K562 (cell line): ENCODE measurements around the gene ZNF410. TPM values are rescaled to one million over a fixed set of nuclear protein-coding genes. Genes with fewer than 3 reads are reported as not detected.
A peak's percentile ranks its signal among the peaks of the same experiment; 100 is the strongest.

ENCODE experiments used
- ATF4 ChIP-seq: fragments of 450-650 bp; formaldehyde crosslinking; IDR thresholded peaks from 2 replicates; pipeline ENCODE4 v1.4.0; 2022; ENCODE audit warnings: mild to moderate bottlenecking, moderate library complexity
- DMBX1 ChIP-seq: fragments of 250-450 bp; sonication (Bioruptor Pico); IDR thresholded peaks from 2 replicates; pipeline ENCODE4 v1.8.0; 2022; ENCODE audit warnings: inconsistent platforms, mild to moderate bottlenecking, moderate library complexity, borderline replicate concordance
- E2F6 ChIP-seq, 2 experiments: IDR thresholded peaks; 2 replicates each; pipeline ENCODE4 v1.6.1; 2011; ENCODE audit warnings: borderline replicate concordance in 1 of 2, control low read depth in 1 of 2, low read depth in 1 of 2, low read length in 1 of 2, mild to moderate bottlenecking in 1 of 2, mixed read lengths in 1 of 2, moderate library complexity in 1 of 2; ENCODE audit not compliant: insufficient read depth in 1 of 2, insufficient read length in 1 of 2, poor library complexity in 1 of 2, severe bottlenecking in 1 of 2; ENCODE audit errors: extremely low read depth in 1 of 2
- FIP1L1 ChIP-seq: fragments of 200-400 bp; formaldehyde crosslinking; IDR thresholded peaks from 2 replicates; pipeline ENCODE4 v1.6.1; 2018; ENCODE audit warnings: mild to moderate bottlenecking, low read depth, low read length; ENCODE audit not compliant: poor library complexity, severe bottlenecking
- FOSL1 ChIP-seq: fragments of 200-800 bp; sonication (Bioruptor generic); conservative IDR thresholded peaks from 2 replicates; pipeline ENCODE4 v1.6.1; 2016; ENCODE audit warnings: missing genetic modification characterization, missing compliant biosample characterization
- NCOA6 ChIP-seq: fragments of 450-650 bp; IDR thresholded peaks from 2 replicates; pipeline ENCODE4 v1.6.1; 2017; ENCODE audit warnings: mild to moderate bottlenecking
- PTTG1 ChIP-seq: fragments of 450-650 bp; IDR thresholded peaks from 2 replicates; pipeline ENCODE4 v1.6.1; 2016; ENCODE audit warnings: low read depth, mild to moderate bottlenecking, missing genetic modification characterization, missing compliant biosample characterization
- RBFOX2 ChIP-seq: fragments of 200-400 bp; formaldehyde crosslinking; IDR thresholded peaks from 2 replicates; pipeline ENCODE4 v1.6.1; 2017; ENCODE audit warnings: low read depth, mild to moderate bottlenecking, low read length, moderate library complexity
- SETDB1 ChIP-seq: IDR thresholded peaks from one replicate; pipeline ENCODE4 v1.6.1; 2012; ENCODE audit warnings: low read length, control low read depth, inconsistent platforms
- TBL1XR1 ChIP-seq, 2 experiments: IDR thresholded peaks; 2 replicates each; pipeline ENCODE4 v1.6.1; 2012; ENCODE audit warnings: improper control_type of control experiment in 2 of 2, low read length in 2 of 2, mild to moderate bottlenecking in 1 of 2
- XRCC3 ChIP-seq: fragments of 450-650 bp; IDR thresholded peaks from 2 replicates; pipeline ENCODE4 v1.6.1; 2017; ENCODE audit warnings: mild to moderate bottlenecking, moderate library complexity
- ZBTB1 ChIP-seq: sonication (generic); formaldehyde crosslinking; IDR thresholded peaks from 2 replicates; pipeline ENCODE4 v1.8.1; 2023; ENCODE audit warnings: missing genetic modification reagents, low read depth, mild to moderate bottlenecking, borderline replicate concordance
- ZBTB2 ChIP-seq: fragments of 450-650 bp; IDR thresholded peaks from 2 replicates; pipeline ENCODE4 v1.6.1; 2016; ENCODE audit warnings: antibody characterized with exemption
- ZNF354B ChIP-seq: fragments of 250-450 bp; sonication (Bioruptor Pico); IDR thresholded peaks from 2 replicates; pipeline ENCODE4 v1.4.0; 2020
- polyA plus RNA-seq, 8 experiments: library from polyadenylated mRNA; depleted of rRNA in 4 of 8; stranded (reverse) in 5 of 8; unstranded in 3 of 8; fragments of >200 nt; fragmentation: Nextera tagmentation in 2 of 8; fragmentation: Illumina TruSeq in 1 of 8; extraction: Ambion mirVana in 2 of 8; extraction: Trizol in 1 of 8; gene quantifications; 2 replicates each; pipeline versions ENCODE4 v1.2.1 to v1.2.3, GENCODE V29; 2011 to 2014; ENCODE audit warnings: inconsistent platforms in 1 of 8, missing spikeins in 1 of 8
- total RNA-seq, 7 experiments: library from RNA; depleted of rRNA in 6 of 7; stranded (reverse); fragments of >200 nt in 6 of 7; fragmentation: Illumina TruSeq in 2 of 7; extraction: Trizol in 2 of 7; gene quantifications; 2 replicates each; pipeline versions ENCODE4 v1.2.1 to v1.2.3, GENCODE V29; 2011 to 2021; ENCODE audit warnings: low replicate concordance in 1 of 7
- TF ChIP-seq, protein P1 (sequence below): IDR thresholded peaks from 3 replicates; pipeline ENCODE4 v1.6.1; 2011; ENCODE audit warnings: borderline replicate concordance, mild to moderate bottlenecking; ENCODE audit not compliant: insufficient read length, insufficient read depth
- TF ChIP-seq, protein P2 (sequence below): fragments of 250-450 bp; sonication (Bioruptor Pico); IDR thresholded peaks from 2 replicates; pipeline ENCODE4 v1.8.0; 2022; ENCODE audit warnings: inconsistent platforms
- TF ChIP-seq, protein P3 (sequence below): fragments of 450-650 bp; conservative IDR thresholded peaks from 2 replicates; pipeline ENCODE4 v1.6.1; 2016; ENCODE audit warnings: missing genetic modification characterization, low read depth, mild to moderate bottlenecking, missing compliant biosample characterization, moderate library complexity

Gene ZNF410
- total and polyA plus RNA-seq, 9 of the 15 experiments (the other 6 are each of a cell fraction or from before 2014, with no cell fraction given), result 20.5 to 64.8 (median 38.7) TPM

DNA sequence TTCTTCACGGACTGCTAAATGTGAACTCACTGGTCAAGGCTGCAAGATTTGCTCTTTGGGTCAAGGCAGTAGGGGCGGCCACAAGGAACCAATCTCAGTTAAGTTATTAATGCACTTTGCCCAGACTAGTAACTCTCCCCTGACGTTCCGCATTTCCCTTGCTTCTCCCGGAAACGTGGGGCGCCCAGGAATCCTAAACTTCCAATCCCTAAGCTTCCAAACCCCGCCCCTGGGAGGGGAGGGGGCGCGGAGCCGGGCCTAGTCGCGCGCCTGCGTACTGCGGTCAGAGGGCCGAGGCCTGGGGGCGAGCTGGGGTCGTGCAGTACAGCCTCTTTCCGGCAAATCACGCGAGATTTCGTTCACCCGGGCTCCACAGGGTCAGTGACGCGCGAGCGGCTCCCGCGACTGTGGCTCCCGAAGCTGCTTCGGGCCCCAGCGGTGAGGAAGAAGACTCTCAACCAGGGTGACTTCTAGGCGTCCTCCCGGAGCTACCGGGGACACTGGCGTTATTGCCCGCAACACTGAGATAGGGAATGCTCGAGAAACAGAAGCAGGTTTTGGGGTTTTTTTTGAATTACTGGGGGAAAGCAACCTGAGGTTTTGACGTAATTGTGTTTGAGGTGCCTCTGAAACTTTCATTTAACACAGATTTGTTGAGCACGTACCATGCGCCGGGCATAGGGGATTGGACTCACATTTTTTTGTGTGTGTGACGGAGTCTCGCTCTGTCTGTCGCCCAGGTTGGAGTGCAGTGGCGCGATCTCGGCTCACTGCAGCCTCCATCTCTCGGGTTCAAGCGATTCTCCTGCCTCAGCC, 34.9 kb upstream of the ZNF410 start, which contains the start of gene PTGR2 (continued):
- TF ChIP-seq ZBTB1 (CRISPR knock-in tag) (no peak), ZBTB2 (peak; percentile 81; the same call in 1 of the 2 replicates), ATF4 (CRISPR knock-in tag) (no peak), PTTG1 (tag) (no peak), SETDB1 (no peak), E2F6 (IDR thresholded peaks at IDR 0.05; ENCODE audit: borderline replicate concordance in 1 of 2, extremely low read depth in 1 of 2, insufficient read depth in 1 of 2, insufficient read length in 1 of 2, low read depth in 1 of 2, low read length in 1 of 2, poor library complexity in 1 of 2, severe bottlenecking in 1 of 2) (peak in 1 of 2 experiments; percentile 59), XRCC3 (no peak), FOSL1 (0 out of 2 replicates have a peak, but pooled peaks have one; percentile 14), FIP1L1 (no peak), ZNF354B (CRISPR knock-in tag) (no peak), TBL1XR1 (IDR thresholded peaks at IDR 0.05; ENCODE audit: low read length in 2 of 2) (no peak), NCOA6 (no peak), RBFOX2 (peak; percentile 89), DMBX1 (CRISPR knock-in tag) (no peak)
- TF ChIP-seq, protein P1, sequence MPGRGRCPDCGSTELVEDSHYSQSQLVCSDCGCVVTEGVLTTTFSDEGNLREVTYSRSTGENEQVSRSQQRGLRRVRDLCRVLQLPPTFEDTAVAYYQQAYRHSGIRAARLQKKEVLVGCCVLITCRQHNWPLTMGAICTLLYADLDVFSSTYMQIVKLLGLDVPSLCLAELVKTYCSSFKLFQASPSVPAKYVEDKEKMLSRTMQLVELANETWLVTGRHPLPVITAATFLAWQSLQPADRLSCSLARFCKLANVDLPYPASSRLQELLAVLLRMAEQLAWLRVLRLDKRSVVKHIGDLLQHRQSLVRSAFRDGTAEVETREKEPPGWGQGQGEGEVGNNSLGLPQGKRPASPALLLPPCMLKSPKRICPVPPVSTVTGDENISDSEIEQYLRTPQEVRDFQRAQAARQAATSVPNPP, result no peak
- TF ChIP-seq, protein P2, sequence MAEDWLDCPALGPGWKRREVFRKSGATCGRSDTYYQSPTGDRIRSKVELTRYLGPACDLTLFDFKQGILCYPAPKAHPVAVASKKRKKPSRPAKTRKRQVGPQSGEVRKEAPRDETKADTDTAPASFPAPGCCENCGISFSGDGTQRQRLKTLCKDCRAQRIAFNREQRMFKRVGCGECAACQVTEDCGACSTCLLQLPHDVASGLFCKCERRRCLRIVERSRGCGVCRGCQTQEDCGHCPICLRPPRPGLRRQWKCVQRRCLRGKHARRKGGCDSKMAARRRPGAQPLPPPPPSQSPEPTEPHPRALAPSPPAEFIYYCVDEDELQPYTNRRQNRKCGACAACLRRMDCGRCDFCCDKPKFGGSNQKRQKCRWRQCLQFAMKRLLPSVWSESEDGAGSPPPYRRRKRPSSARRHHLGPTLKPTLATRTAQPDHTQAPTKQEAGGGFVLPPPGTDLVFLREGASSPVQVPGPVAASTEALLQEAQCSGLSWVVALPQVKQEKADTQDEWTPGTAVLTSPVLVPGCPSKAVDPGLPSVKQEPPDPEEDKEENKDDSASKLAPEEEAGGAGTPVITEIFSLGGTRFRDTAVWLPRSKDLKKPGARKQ (CRISPR knock-in tag), result no peak
- TF ChIP-seq, protein P3, sequence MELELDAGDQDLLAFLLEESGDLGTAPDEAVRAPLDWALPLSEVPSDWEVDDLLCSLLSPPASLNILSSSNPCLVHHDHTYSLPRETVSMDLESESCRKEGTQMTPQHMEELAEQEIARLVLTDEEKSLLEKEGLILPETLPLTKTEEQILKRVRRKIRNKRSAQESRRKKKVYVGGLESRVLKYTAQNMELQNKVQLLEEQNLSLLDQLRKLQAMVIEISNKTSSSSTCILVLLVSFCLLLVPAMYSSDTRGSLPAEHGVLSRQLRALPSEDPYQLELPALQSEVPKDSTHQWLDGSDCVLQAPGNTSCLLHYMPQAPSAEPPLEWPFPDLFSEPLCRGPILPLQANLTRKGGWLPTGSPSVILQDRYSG (tag), result no peak
